Heart left ventricle (tissue), 13 donors: ENCODE measurements around the gene RAB39B.

Source experiments
- POLR2A ChIP-seq, 2 donors: fragments of 450-650 bp; IDR thresholded peaks; one replicate each; pipeline ENCODE4 v1.6.1; 2017; ENCODE audit warnings: antibody characterized with exemption in 2 of 2, mild to moderate bottlenecking in 2 of 2, moderate library complexity in 2 of 2
- TF ChIP-seq, protein P1 (sequence below), 12 donors: fragments of 200-600 bp; sonication (generic) in 4 of 12; IDR thresholded peaks; one replicate each; pipeline versions ENCODE4 v1.5.0 to v1.8.0; 2018 to 2022; ENCODE audit warnings: antibody characterized with exemption in 12 of 12, mild to moderate bottlenecking in 5 of 12
- donor health status: ischemic (EF 13 %, LVEDD 7.1; RV severe dilation, severe dysfunction).
- donor health status: DM: no; HTN: yes; CAD: no.
- donor health status: DM: no; HTN: no; CAD: no.
- donor health status: ischemic (EF 25% LVEDD 6.9; RV normal size, moderate dysfunction).
- donor health status: ischemic (EF 25% LVEDD 5.7; RV mildly dilated, moderate dysfunction).
- donor health status: ischemic (EF 35%, LVEDD 5.7; RV mildly dilated, moderate dysfunction).
- donor health status: nonischemic (EF 11% LVEDD 7.7; RV severe dilation, severe dysfunction).
- donor health status: DM: yes; HTN: yes; CAD: no.
- donor health status: PGD.
- donor health status: ischemic (EF 29% LVEDD 5.4; RV normal size, mild dysfunction).
- donor health status: nonischemic (EF 23%, LVEDD 6.1; RV moderate dilation, normal function).

DNA sequence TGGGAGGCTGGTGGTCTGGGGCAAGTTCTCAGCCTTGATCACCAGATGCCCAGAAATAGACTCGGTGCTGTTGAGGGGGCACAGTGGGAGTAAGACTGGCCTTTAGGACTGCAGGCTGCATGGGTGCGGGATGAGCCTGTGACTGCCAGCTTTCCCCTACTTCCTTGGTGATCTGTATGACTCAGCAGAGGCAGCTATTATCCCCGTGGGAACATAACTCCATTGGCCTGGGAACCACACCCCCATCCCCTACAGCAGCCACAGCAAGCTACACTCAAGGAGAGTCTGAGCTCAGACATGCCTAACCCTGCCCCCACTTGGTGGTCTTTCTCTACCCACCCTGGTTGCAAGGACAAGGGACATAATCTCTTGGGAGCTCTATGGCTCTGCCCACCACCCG is 49.5 kb upstream of the RAB39B start:
- TF ChIP-seq, protein P1, sequence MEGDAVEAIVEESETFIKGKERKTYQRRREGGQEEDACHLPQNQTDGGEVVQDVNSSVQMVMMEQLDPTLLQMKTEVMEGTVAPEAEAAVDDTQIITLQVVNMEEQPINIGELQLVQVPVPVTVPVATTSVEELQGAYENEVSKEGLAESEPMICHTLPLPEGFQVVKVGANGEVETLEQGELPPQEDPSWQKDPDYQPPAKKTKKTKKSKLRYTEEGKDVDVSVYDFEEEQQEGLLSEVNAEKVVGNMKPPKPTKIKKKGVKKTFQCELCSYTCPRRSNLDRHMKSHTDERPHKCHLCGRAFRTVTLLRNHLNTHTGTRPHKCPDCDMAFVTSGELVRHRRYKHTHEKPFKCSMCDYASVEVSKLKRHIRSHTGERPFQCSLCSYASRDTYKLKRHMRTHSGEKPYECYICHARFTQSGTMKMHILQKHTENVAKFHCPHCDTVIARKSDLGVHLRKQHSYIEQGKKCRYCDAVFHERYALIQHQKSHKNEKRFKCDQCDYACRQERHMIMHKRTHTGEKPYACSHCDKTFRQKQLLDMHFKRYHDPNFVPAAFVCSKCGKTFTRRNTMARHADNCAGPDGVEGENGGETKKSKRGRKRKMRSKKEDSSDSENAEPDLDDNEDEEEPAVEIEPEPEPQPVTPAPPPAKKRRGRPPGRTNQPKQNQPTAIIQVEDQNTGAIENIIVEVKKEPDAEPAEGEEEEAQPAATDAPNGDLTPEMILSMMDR (IDR thresholded peaks at IDR 0.05): no peak
- no peak for TF ChIP-seq POLR2A (IDR thresholded peaks at IDR 0.05)
